Measurements from ENCODE around the gene NPR2. TPM values are rescaled to one million over a fixed set of nuclear protein-coding genes. Genes with fewer than 3 reads are reported as not detected.

The NPR2 gene
- total RNA-seq, 1 experiment from 2014 or later = 18.8 TPM

GRCh38 chr9:35842795-35843194, 51.4 kb downstream of the NPR2 start:
- no peak for TF ChIP-seq SRF (IDR thresholded peaks at IDR 0.05; ENCODE audit: low read depth)
- no peak for TF ChIP-seq ATF3 (IDR thresholded peaks at IDR 0.05)
- no peak for TF ChIP-seq CTCF (IDR thresholded peaks at IDR 0.05 in 2 of 3, conservative IDR thresholded peaks at IDR 0.05 in 1 of 3; ENCODE audit: borderline replicate concordance in 1 of 3, insufficient read depth in 1 of 3, low read depth in 2 of 3, low read length in 2 of 3)
- CTCF ChIA-PET = no interaction called here
- BruUV-seq (replicated peaks) = no TSS peak

GRCh38 chr9:35844628-35845270, 53.4 kb downstream of the NPR2 start:
- Histone ChIP-seq H3K9ac (ENCODE audit: low read length) (no peak overlapping the region), H3K9me2 (ENCODE audit: insufficient read depth) (no peaks in the 10 kb centered on the region), H3K27me3 (ENCODE audit: insufficient read depth, low read length) (no peaks in the 10 kb centered on the region), H3K27ac (ENCODE audit: low read depth, low read length) (no peak overlapping the region), H4K20me1 (ENCODE audit: insufficient read depth) (no peaks in the 10 kb centered on the region), H3K4me3 (replicated peaks in 1 of 2; ENCODE audit: low read depth in 1 of 2, low read length in 2 of 2) (no peak overlapping the region), H2AFZ (ENCODE audit: low read depth, low read length, poor library complexity, severe bottlenecking) (no peak overlapping the region), H3K9me3 (ENCODE audit: control insufficient read depth in 1 of 2, insufficient read depth in 1 of 2, low read depth in 1 of 2, low read length in 2 of 2) (no peaks in the 10 kb centered on the region), H3K4me1 (ENCODE audit: control insufficient read depth in 1 of 2, insufficient read depth in 2 of 2, low read length in 2 of 2) (peaks cover 0 to 13% of the 10 kb centered on the region in 2 experiments; a peak in 2 of 4 replicates), H3K79me2 (ENCODE audit: insufficient read depth, low read length) (no peaks in the 10 kb centered on the region), H3K36me3 (ENCODE audit: control insufficient read depth in 1 of 2, insufficient read depth in 2 of 2, low read length in 2 of 2) (no peaks in the 10 kb centered on the region), H3K4me2 (ENCODE audit: low read length) (peak overlapping the region; percentile 21; the same call in 1 of the 2 replicates)
- no TSS peak for BruUV-seq (replicated peaks)
- intact Hi-C loops (cut with micrococcal nuclease) = no loop called here
- TF ChIP-seq CBX3 (IDR thresholded peaks at IDR 0.05; ENCODE audit: low read depth) = no peak
- peak; percentile 36; the same call in 1 of the 2 replicates for TF ChIP-seq JUND (IDR thresholded peaks at IDR 0.05)
- TF ChIP-seq FOSL1 (IDR thresholded peaks at IDR 0.05; ENCODE audit: low read depth) = peak; percentile 29; the same call in 1 of the 2 replicates
- ATAC-seq = no peak
- ChIA-PET RAD21 (ENCODE audit: low non-redundant PET in 1 of 2, low total read pairs in 2 of 2, uncharacterized antibody in 2 of 2, unreplicated experiment in 2 of 2) (no interaction called here), POLR2A (no interaction called here), CTCF (interaction anchor here (1.9 kb wide), 1 partner anchor 10 kb away, joined by 8 read pairs; no protein-coding TSS in a partner anchor)
- peak; percentile 26 for DNase-seq (ENCODE audit: low read depth, low spot score)

More at GRCh38 chr9:35842795-35843194, 51.4 kb downstream of the NPR2 start:
- Histone ChIP-seq H3K27me3 (ENCODE audit: insufficient read depth, low read length) (no peaks in the 10 kb centered on the region), H3K27ac (ENCODE audit: low read depth, low read length) (no peak overlapping the region), H3K4me2 (ENCODE audit: low read length) (no peak overlapping the region), H3K4me1 (ENCODE audit: control insufficient read depth in 1 of 2, insufficient read depth in 2 of 2, low read length in 2 of 2) (peaks cover 0 to 13% of the 10 kb centered on the region in 2 experiments; a peak in 2 of 4 replicates), H3K9ac (ENCODE audit: low read length) (no peak overlapping the region), H3K4me3 (replicated peaks in 1 of 2; ENCODE audit: low read depth in 1 of 2, low read length in 2 of 2) (no peak overlapping the region), H3K36me3 (ENCODE audit: control insufficient read depth in 1 of 2, insufficient read depth in 2 of 2, low read length in 2 of 2) (no peaks in the 10 kb centered on the region), H2AFZ (ENCODE audit: low read depth, low read length, poor library complexity, severe bottlenecking) (no peak overlapping the region), H3K9me2 (ENCODE audit: insufficient read depth) (no peaks in the 10 kb centered on the region), H4K20me1 (ENCODE audit: insufficient read depth) (no peaks in the 10 kb centered on the region), H3K79me2 (ENCODE audit: insufficient read depth, low read length) (no peaks in the 10 kb centered on the region), H3K9me3 (ENCODE audit: control insufficient read depth in 1 of 2, insufficient read depth in 1 of 2, low read depth in 1 of 2, low read length in 2 of 2) (no peaks in the 10 kb centered on the region)
- ChIA-PET POLR2A (no interaction called here), RAD21 (ENCODE audit: low non-redundant PET in 1 of 2, low total read pairs in 2 of 2, uncharacterized antibody in 2 of 2, unreplicated experiment in 2 of 2) (no interaction called here)
- intact Hi-C loops (cut with micrococcal nuclease) = no loop called here
- no peak for DNase-seq (ENCODE audit: low read depth, low spot score)
- no peak for ATAC-seq
